Activated naive CD4-positive, alpha-beta T cell treated with anti-CD3 and anti-CD28 coated beads for 36 hours (primary cell): ENCODE results near the gene GPS1. TPM values are rescaled to one million over a fixed set of nuclear protein-coding genes. Genes with fewer than 3 reads are reported as not detected.

Experiments
- CTCF ChIA-PET: fragments of 350-600 bp; sonication (Branson Sonifier 250); formaldehyde crosslinking; loops from one replicate; lab custom pipeline; 2021; ENCODE audit warnings: antibody characterized with exemption; lab: Charles Lee
- DNase-seq: peaks from one replicate; pipeline ENCODE4 v3.0.0-alpha.2; 2020
- H3K27ac Mint-ChIP-seq: one replicate; pipeline ENCODE4 v1.8.0; 2021; ENCODE audit warnings: mild to moderate bottlenecking, mixed read lengths
- H3K27me3 Mint-ChIP-seq: one replicate; pipeline ENCODE4 v1.8.0; 2021; ENCODE audit warnings: low read depth, mixed read lengths
- H3K36me3 Mint-ChIP-seq: one replicate; pipeline ENCODE4 v1.8.0; 2021; ENCODE audit warnings: low read depth, mixed read lengths
- H3K4me1 Mint-ChIP-seq: one replicate; pipeline ENCODE4 v1.8.0; 2021; ENCODE audit warnings: low read depth, mixed read lengths
- H3K4me3 Mint-ChIP-seq: one replicate; pipeline ENCODE4 v1.8.0; 2021; ENCODE audit warnings: mild to moderate bottlenecking, moderate library complexity, mixed read lengths
- H3K9me3 Mint-ChIP-seq: one replicate; pipeline ENCODE4 v1.8.0; 2021; ENCODE audit warnings: mixed read lengths
- intact Hi-C: fragments of 100-400 bp; cut with micrococcal nuclease; formaldehyde crosslinking; loops from one replicate; pipeline ENCODE4 v1.15.1; 2023
- total RNA-seq, 2 experiments: library from RNA; stranded (reverse); gene quantifications; one replicate each; pipeline ENCODE4 v1.2.3, GENCODE V29; 2021

GPS1 gene
- total RNA-seq, 2 experiments from 2014 or later = 91.0 to 91.3 TPM

- peak; percentile 94 for DNase-seq
- H3K36me3 Mint-ChIP-seq = peaks cover 10% of the 10 kb centered on the region
These were observed 46.7 kb downstream of the GPS1 start, which contains the start of gene FASN for GRCh38 chr17:82098169-82098938. TSS of gene FASN (minus strand) at chr17:82098236. CDS start at chr17:82096445, 1,791 bp downstream.

GRCh38 chr17:82098939-82099763 is 47.5 kb downstream of the GPS1 start:
- H3K4me1 Mint-ChIP-seq = peaks cover 14% of the 10 kb centered on the region
- H3K27me3 Mint-ChIP-seq = no peaks in the 10 kb centered on the region
- peaks cover 7% of the 10 kb centered on the region for H3K36me3 Mint-ChIP-seq
- no peaks in the 10 kb centered on the region for H3K9me3 Mint-ChIP-seq
- peak overlapping the region; percentile 86 for H3K27ac Mint-ChIP-seq
- intact Hi-C loops = loop anchor here (1.0 to 2.0 kb wide), 12 partner anchors 7 to 239 kb away; partner anchors contain the start of genes DCXR, DUS1L, LRRC45 and P4HB
- no peak for DNase-seq
- H3K4me3 Mint-ChIP-seq = peak overlapping the region; percentile 80
- CTCF ChIA-PET = interaction anchor here (0.9 to 1.1 kb wide), 2 partner anchors 11 to 21 kb away, joined by 3 to 4 read pairs; no protein-coding TSS in a partner anchor

More at GRCh38 chr17:82098169-82098938, 46.7 kb downstream of the GPS1 start, which contains the start of gene FASN:
- Mint-ChIP-seq H3K27ac (peak within 1 kb of the TSS; percentile 63), H3K9me3 (no peaks in the 10 kb centered on the region), H3K4me1 (peaks cover 14% of the 10 kb centered on the region), H3K4me3 (peak within 1 kb of the TSS; percentile 75), H3K27me3 (no peaks in the 10 kb centered on the region)
- intact Hi-C loops = loop anchor here (1.0 to 2.0 kb wide), 12 partner anchors 8 to 238 kb away; partner anchors contain the start of genes DCXR, DUS1L, LRRC45 and P4HB
- CTCF ChIA-PET = interaction anchor here (0.6 to 1.1 kb wide), 4 partner anchors 12 to 68 kb away, joined by 3 to 4 read pairs (median 4); no protein-coding TSS in a partner anchor

DNA sequence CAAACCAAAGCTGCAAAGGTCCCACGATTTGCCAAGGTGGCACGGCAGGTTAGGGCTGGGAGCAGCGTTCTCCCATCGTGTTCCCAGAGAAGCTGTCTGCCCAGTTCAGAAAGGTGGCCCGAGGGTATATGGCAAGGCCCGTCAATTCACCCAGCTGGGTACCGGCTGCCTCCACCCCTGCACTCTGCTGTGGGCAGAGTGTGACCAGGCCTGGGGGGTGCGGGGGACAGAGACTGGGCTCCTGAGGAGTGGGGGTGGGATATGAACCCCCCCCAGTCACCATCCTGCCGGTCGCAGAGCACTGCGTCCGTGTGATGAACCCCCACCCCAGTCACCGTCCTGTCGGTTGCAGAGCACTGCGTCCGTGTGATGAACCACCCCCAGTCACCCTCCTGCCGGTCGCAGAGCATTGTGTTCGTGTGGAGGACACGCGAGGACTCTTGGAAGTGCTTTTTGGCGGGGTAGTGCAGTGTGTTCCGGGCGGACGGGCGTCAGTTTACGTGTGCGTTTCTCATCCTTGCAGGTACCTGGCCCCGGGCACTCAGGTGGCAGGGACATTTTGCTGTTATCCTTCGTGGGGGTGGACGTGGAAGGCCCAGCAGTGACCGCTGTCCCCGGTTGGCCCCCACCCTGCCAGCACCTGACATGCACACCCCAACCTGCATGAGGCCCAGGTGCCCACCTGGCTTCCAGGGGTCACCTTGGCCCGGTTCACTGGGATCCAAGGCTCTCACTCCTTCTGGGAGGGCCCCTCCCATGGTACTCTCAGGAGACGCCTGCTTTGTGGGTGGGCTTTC is 49.0 kb downstream of the GPS1 start:
- peak overlapping the region; percentile 50 for H3K27ac Mint-ChIP-seq
- H3K36me3 Mint-ChIP-seq = peaks cover 6% of the 10 kb centered on the region
- no peaks in the 10 kb centered on the region for H3K27me3 Mint-ChIP-seq
- H3K9me3 Mint-ChIP-seq = no peaks in the 10 kb centered on the region
- CTCF ChIA-PET = interaction anchor here (1.2 to 1.3 kb wide), 2 partner anchors 8 to 70 kb away, joined by 3 to 4 read pairs; no protein-coding TSS in a partner anchor
- no peak for DNase-seq
- intact Hi-C loops = no loop called here
- peak overlapping the region; percentile 80 for H3K4me3 Mint-ChIP-seq
- H3K4me1 Mint-ChIP-seq = peaks cover 19% of the 10 kb centered on the region

- intact Hi-C loops = no loop called here
- Mint-ChIP-seq H3K4me3 (no peak overlapping the region), H3K4me1 (peaks cover 21% of the 10 kb centered on the region), H3K27me3 (no peaks in the 10 kb centered on the region), H3K36me3 (peaks cover 3% of the 10 kb centered on the region), H3K27ac (peak overlapping the region; percentile 50), H3K9me3 (no peaks in the 10 kb centered on the region)
- CTCF ChIA-PET = no interaction called here
- no peak for DNase-seq
These were observed 49.6 kb downstream of the GPS1 start for GRCh38 chr17:82101301-82101715.

DNA sequence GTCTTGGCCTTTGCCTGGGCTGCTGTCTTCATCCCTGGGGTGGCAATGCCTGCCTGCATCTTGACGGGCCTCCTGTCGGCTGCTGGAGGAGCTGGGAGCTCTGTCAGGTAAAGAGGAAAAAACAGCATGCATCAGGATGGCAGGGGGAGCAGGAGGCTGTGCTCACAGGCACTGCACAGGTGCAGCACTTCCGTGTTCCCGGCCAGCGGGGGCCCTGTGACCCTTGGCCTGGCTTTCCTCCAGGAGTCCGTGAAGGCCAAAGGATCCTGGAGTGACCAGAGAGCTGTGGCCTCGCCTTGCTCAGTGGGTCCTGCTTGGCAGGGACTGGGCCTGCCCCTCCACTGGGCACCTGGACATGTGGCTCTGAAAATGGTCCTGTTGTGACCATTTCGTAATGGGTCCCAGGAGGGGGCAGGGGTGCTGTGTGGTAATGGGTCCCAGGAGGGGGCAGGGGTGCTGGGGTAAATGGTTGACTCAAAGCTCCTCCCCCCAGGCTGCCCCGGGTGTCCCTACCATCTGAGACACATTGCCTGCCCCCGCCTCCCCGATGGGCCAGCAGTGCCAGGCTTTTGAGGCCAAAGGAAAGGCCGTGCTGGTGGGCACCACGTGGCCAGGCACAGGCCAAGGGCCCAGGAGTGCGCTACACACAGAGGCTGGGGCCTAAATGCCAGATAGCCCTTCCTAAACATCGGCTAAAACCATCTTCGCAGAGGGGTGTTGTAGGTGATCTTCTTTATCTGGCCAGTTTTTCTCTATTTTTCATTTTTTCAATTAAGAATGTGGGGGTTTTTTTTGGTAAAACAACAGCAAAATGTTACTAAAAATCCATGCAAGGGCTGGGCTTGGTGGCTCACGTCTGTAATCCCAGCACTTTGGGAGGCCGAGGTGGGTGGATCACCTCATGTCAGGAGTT is 50.3 kb downstream of the GPS1 start:
- H3K4me1 Mint-ChIP-seq = peaks cover 28% of the 10 kb centered on the region
- CTCF ChIA-PET = no interaction called here
- intact Hi-C loops = no loop called here
- no peak overlapping the region for H3K4me3 Mint-ChIP-seq
- H3K9me3 Mint-ChIP-seq = no peaks in the 10 kb centered on the region
- H3K27ac Mint-ChIP-seq = no peak overlapping the region
- peaks cover 3% of the 10 kb centered on the region for H3K36me3 Mint-ChIP-seq
- H3K27me3 Mint-ChIP-seq = no peaks in the 10 kb centered on the region
- DNase-seq = no peak

DNA sequence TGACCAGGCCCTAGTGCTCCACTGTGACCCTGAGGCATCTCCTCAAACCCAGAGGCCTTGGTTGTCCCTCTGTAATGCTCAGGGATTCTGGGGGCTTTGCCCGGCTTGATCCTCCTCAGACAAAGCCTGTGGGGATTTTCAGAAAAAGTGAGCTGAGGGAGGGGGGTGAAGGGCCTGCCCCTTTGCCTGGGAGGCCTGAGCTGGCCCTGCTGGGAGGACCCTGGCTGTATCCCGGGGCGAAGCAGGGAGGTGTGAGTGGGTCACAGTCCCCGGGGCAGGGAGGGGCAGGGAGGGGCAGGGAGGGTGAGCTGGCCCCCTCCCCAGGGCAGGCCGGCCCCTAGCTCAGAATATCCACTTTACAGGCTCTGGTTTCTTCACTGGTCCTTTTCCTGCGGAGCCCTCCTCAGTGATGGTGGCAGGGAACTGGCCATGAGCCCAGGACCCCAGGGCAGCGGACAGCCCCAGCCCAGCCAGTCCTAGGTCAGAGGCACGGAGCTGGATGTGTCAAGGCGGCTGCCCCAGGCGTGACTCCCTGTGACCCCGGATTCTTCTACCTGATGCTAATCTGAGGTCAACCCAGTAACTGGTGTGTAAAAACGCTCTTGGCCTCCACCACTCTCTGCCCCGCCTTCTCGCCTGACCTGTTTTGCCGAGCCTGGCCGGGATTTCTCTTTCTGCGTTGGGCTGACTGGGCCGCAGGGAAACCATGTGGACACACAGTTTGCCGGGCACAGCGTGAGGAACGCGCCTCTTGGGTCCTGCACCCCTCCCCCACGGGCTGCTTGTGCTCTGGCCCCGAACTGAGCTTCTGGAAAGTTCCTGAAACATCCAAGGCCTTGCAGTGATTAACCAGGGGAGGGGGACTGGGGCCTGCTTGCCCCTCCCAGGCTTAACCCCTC is 52.1 kb downstream of the GPS1 start:
- CTCF ChIA-PET = no interaction called here
- DNase-seq = no peak

GRCh38 chr17:82104797-82105416 is 53.2 kb downstream of the GPS1 start:
- intact Hi-C loops = no loop called here
- Mint-ChIP-seq H3K27me3 (no peaks in the 10 kb centered on the region), H3K4me3 (peak overlapping the region; percentile 80), H3K36me3 (peaks cover 5% of the 10 kb centered on the region), H3K27ac (peak overlapping the region; percentile 97), H3K9me3 (no peaks in the 10 kb centered on the region), H3K4me1 (peaks cover 33% of the 10 kb centered on the region)
- DNase-seq = no peak
- CTCF ChIA-PET = interaction anchor here (3.3 kb wide), 1 partner anchor 75 kb away, joined by 13 read pairs; no protein-coding TSS in a partner anchor

More for the DNA sequence above, 52.1 kb downstream of the GPS1 start:
- peaks cover 3% of the 10 kb centered on the region for H3K36me3 Mint-ChIP-seq
- peaks cover 33% of the 10 kb centered on the region for H3K4me1 Mint-ChIP-seq
- H3K27ac Mint-ChIP-seq = peak overlapping the region; percentile 46
- no peaks in the 10 kb centered on the region for H3K27me3 Mint-ChIP-seq
- intact Hi-C loops = no loop called here
- no peaks in the 10 kb centered on the region for H3K9me3 Mint-ChIP-seq
- H3K4me3 Mint-ChIP-seq = no peak overlapping the region

DNA sequence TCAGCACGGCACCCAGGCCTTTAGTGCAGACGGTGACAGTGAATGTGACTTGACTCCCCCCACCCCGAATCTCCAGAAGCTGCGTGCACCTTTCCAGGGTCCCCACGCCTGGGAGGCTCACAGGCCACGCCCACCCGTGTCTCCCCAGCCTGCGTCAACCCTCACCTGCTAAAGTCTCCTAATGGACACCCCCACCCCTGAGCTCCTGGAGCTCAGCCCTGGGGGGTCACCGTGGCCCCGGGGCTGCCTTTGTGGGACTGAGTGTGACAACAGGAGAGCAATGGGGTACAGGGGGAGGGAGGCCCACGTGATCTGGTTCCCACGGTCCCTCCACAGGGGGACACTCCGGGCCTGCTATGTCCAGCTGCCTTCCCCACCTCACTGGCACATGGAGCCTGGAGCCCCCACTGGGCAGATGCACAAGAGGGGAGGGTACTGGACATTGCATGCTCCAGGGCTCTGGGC is 53.8 kb downstream of the GPS1 start:
- intact Hi-C loops = no loop called here
- H3K4me3 Mint-ChIP-seq = peak overlapping the region; percentile 80
- H3K27me3 Mint-ChIP-seq = no peaks in the 10 kb centered on the region
- H3K27ac Mint-ChIP-seq = peak overlapping the region; percentile 97
- CTCF ChIA-PET = interaction anchor here (0.9 to 3.3 kb wide), 6 partner anchors 15 to 75 kb away, joined by 3 to 13 read pairs (median 4); partner anchors contain the start of gene DCXR
- no peaks in the 10 kb centered on the region for H3K9me3 Mint-ChIP-seq
- H3K36me3 Mint-ChIP-seq = peaks cover 4% of the 10 kb centered on the region
- no peak for DNase-seq
- peaks cover 34% of the 10 kb centered on the region for H3K4me1 Mint-ChIP-seq

DNA sequence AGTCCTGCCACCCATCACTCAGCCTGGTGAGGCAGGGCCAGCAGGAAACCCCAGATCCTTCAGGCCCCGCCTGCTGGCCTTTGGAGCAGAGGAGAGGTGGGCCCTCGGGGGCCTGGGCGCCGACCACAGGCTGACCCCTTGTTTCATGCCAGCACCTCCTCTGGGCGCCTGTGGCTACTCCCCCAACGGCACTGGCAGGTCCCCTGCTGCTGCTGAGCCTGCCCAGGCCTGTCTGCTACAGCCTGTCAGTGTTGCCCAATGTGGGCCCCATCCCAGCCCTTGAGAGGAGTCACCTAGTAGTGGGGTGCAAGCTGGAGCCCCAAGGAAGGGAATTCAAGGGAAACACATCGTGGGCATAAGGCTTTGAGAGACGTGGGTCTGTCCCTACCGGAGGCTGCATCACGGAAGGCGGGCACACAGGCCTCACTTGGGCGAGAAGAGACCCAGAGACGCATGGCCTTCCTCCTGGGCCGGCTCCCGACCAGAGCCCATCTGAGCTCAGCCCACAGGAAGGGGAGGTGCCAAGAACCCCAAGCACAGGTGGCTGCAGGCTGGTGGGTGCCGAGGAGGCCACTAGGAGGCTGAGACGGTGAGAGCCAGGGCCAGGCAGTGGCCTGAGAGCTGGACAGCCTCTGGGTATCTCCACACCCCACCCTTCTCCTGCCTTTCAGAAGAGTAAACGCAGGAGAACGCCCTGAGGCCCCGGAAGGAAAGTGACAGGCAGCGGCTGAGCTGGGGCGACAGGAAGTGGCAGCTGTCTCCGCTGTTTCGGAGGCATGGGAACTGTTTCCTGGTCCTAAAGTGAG is 54.4 kb downstream of the GPS1 start:
- intact Hi-C loops = loop anchor here (1.0 kb wide), 1 partner anchor 8 kb away; the partner anchor contains the start of gene FASN
- H3K4me3 Mint-ChIP-seq = peak overlapping the region; percentile 80
- no peaks in the 10 kb centered on the region for H3K9me3 Mint-ChIP-seq
- peaks cover 36% of the 10 kb centered on the region for H3K4me1 Mint-ChIP-seq
- DNase-seq = peak; percentile 72
- no peaks in the 10 kb centered on the region for H3K27me3 Mint-ChIP-seq
- CTCF ChIA-PET = interaction anchor here (0.9 to 3.3 kb wide), 6 partner anchors 14 to 76 kb away, joined by 3 to 13 read pairs (median 4); partner anchors contain the start of gene DCXR
- H3K27ac Mint-ChIP-seq = peak overlapping the region; percentile 97
- peaks cover 4% of the 10 kb centered on the region for H3K36me3 Mint-ChIP-seq
